Gastrocnemius medialis (tissue), 4 donors: ENCODE measurements around the gene GNG7. TPM values are rescaled to one million over a fixed set of nuclear protein-coding genes. Genes with fewer than 3 reads are reported as not detected.
"Not testable (repeated sequence)": the region's sequence is repeated elsewhere in the genome, so short reads cannot be mapped to it uniquely, and the experiment has no call there.

Experiments
- ATAC-seq, 2 donors: fragments of 150-250 bp; one replicate each; pipeline ENCODE4 v1.9.1; 2016
- DNase-seq, 2 donors: peaks; one replicate each; pipeline ENCODE4 v3.0.0-alpha.2; 2019
- H3K27ac ChIP-seq, 4 donors: fragments of 200-600 bp; sonication (generic); 1 replicate in 1 of 4; 2 replicates in 3 of 4; pipeline ENCODE4 v1.5.1; 2016 to 2018; ENCODE audit warnings: mild to moderate bottlenecking in 2 of 4, moderate library complexity in 1 of 4
- H3K27me3 ChIP-seq, 3 donors: fragments of 200-600 bp; sonication (generic) in 2 of 3; 1 replicate in 1 of 3; 2 replicates in 2 of 3; pipeline versions ENCODE4 v1.5.1 to v1.6.0; 2016 to 2019; ENCODE audit warnings: mild to moderate bottlenecking in 1 of 3, moderate library complexity in 1 of 3
- H3K36me3 ChIP-seq, 2 donors: fragments of 200-600 bp; sonication (generic) in 1 of 2; one replicate each; pipeline ENCODE4 v1.5.1; 2017 to 2018
- H3K4me1 ChIP-seq, 2 donors: fragments of 200-600 bp; sonication (generic) in 1 of 2; one replicate each; pipeline ENCODE4 v1.5.1; 2016 to 2017; ENCODE audit warnings: mild to moderate bottlenecking in 2 of 2
- H3K4me3 ChIP-seq, 4 donors: fragments of 200-600 bp; sonication (generic) in 3 of 4; 1 replicate in 1 of 4; 2 replicates in 3 of 4; pipeline ENCODE4 v1.5.1; 2016 to 2019; ENCODE audit warnings: mild to moderate bottlenecking in 2 of 4
- H3K9me3 ChIP-seq, 3 donors: fragments of 200-600 bp; sonication (generic) in 2 of 3; 1 replicate in 1 of 3; 2 replicates in 2 of 3; pipeline ENCODE4 v1.5.1; 2016 to 2019
- POLR2A ChIP-seq, 2 donors: fragments of 450-650 bp; IDR thresholded peaks; one replicate each; pipeline ENCODE4 v1.6.1; 2017; ENCODE audit warnings: antibody characterized with exemption in 2 of 2, mild to moderate bottlenecking in 2 of 2, moderate library complexity in 2 of 2
- in situ Hi-C, 4 donors: fragments of 200-750 bp; cut with MboI; loops; one replicate each; pipeline versions ENCODE4 v1.15.0 to v1.8.0; 2017; ENCODE audit warnings: low sequenced_read_pairs in 4 of 4
- intact Hi-C: fragments of 100-400 bp; cut with DNase I; formaldehyde crosslinking; loops from one replicate; pipeline ENCODE4 v1.15.1; 2023; ENCODE audit warnings: low total_unique reads
- total RNA-seq, 4 donors: library from RNA; depleted of rRNA; stranded (reverse); fragments of >200 nt; gene quantifications; one replicate each; pipeline versions ENCODE4 v1.1.0 to v1.2.3, GENCODE V29; 2016
- TF ChIP-seq, protein P1 (sequence below), 5 experiments: fragments of 450-650 bp in 3 of 5; fragments of 200-600 bp in 2 of 5; sonication (generic) in 2 of 5; IDR thresholded peaks in 4 of 5; conservative IDR thresholded peaks in 1 of 5; 1 replicate in 4 of 5; 2 replicates in 1 of 5; pipeline ENCODE4 v1.5.1; 2016 to 2019; ENCODE audit warnings: antibody characterized with exemption in 5 of 5, mild to moderate bottlenecking in 3 of 5, moderate library complexity in 3 of 5

The GNG7 gene
- total RNA-seq, 4 donors from 2014 or later: 0.46 to 1.1 (median 0.62) TPM

DNA sequence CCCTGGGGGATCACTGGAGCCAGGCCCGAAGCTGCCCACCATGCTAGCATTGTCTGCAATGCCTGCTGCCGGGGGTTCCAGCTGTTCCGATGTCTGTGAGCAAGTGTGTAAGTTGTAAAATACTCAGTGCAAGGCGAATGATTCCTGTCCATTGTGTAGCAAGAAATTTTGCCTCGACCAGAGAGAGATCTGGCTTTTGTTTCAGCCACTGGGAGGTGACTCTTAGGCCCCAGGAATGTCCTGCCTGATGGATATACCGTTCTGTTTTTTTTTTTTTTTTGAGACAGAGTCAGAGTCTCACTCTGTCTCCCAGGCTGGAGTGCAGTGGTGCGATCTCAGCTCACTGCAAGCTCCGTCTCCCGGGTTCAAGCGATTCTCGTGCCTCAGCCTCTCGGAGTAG lies 233.9 kb downstream of the GNG7 start:
- no peak overlapping the region for H3K4me3 ChIP-seq
- H3K36me3 ChIP-seq: no peaks in the 10 kb centered on the region
- no peaks in the 10 kb centered on the region for H3K27me3 ChIP-seq
- H3K4me1 ChIP-seq: no peaks in the 10 kb centered on the region
- H3K27ac ChIP-seq: no peak overlapping the region
- H3K9me3 ChIP-seq: no peaks in the 10 kb centered on the region
- TF ChIP-seq POLR2A (IDR thresholded peaks at IDR 0.05): no peak
- TF ChIP-seq, protein P1, sequence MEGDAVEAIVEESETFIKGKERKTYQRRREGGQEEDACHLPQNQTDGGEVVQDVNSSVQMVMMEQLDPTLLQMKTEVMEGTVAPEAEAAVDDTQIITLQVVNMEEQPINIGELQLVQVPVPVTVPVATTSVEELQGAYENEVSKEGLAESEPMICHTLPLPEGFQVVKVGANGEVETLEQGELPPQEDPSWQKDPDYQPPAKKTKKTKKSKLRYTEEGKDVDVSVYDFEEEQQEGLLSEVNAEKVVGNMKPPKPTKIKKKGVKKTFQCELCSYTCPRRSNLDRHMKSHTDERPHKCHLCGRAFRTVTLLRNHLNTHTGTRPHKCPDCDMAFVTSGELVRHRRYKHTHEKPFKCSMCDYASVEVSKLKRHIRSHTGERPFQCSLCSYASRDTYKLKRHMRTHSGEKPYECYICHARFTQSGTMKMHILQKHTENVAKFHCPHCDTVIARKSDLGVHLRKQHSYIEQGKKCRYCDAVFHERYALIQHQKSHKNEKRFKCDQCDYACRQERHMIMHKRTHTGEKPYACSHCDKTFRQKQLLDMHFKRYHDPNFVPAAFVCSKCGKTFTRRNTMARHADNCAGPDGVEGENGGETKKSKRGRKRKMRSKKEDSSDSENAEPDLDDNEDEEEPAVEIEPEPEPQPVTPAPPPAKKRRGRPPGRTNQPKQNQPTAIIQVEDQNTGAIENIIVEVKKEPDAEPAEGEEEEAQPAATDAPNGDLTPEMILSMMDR (IDR thresholded peaks at IDR 0.05 in 4 of 5, conservative IDR thresholded peaks at IDR 0.05 in 1 of 5): no peak
- in situ Hi-C loops (loop anchor here in 2 of 4 donors (10.0 kb wide), 2 partner anchors 116 to 146 kb away; no protein-coding TSS in a partner anchor), intact Hi-C loops (no loop called here)
- DNase-seq (no peak), ATAC-seq (no peak)

- DNase-seq: no peak
- in situ Hi-C loops: loop anchor here in 2 of 4 donors (10.0 kb wide), 2 partner anchors 120 to 150 kb away; no protein-coding TSS in a partner anchor
- Histone ChIP-seq H3K36me3 (no peaks in the 10 kb centered on the region), H3K27ac (no peak overlapping the region), H3K9me3 (no peaks in the 10 kb centered on the region), H3K4me3 (no peak overlapping the region), H3K27me3 (no peaks in the 10 kb centered on the region), H3K4me1 (peaks cover 0 to 16% of the 10 kb centered on the region in 2 donors)
- TF ChIP-seq, protein P1 (IDR thresholded peaks at IDR 0.05 in 4 of 5, conservative IDR thresholded peaks at IDR 0.05 in 1 of 5): no peak
- TF ChIP-seq POLR2A (IDR thresholded peaks at IDR 0.05): no peak
- intact Hi-C loops: no loop called here
- ATAC-seq: no peak
Measured at GRCh38 chr19:2464389-2464788, 238.1 kb downstream of the GNG7 start.

DNA sequence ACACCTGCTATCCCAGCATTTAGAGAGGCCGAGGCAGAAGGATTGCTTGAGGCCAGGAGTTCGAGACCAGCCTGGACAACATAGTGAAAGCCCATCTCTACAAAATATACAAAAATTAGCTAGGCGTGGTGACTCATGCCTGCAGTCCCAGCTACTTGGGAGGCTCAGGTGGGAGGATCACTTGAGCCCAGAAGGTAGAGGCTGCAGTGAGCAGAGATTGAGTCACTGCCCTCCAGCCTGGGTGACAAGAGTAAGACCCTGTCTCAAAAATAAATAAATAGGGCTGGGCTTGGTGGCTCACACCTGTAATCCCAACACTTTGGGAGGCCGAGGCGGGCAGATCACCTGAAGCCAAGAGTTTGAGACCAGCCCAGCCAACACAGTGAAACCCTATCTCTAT lies 238.8 kb downstream of the GNG7 start:
- ATAC-seq, intact Hi-C loops: not testable (repeated sequence)
- in situ Hi-C loops: loop anchor here in 2 of 4 donors (10.0 kb wide), 2 partner anchors 121 to 151 kb away; no protein-coding TSS in a partner anchor

DNA sequence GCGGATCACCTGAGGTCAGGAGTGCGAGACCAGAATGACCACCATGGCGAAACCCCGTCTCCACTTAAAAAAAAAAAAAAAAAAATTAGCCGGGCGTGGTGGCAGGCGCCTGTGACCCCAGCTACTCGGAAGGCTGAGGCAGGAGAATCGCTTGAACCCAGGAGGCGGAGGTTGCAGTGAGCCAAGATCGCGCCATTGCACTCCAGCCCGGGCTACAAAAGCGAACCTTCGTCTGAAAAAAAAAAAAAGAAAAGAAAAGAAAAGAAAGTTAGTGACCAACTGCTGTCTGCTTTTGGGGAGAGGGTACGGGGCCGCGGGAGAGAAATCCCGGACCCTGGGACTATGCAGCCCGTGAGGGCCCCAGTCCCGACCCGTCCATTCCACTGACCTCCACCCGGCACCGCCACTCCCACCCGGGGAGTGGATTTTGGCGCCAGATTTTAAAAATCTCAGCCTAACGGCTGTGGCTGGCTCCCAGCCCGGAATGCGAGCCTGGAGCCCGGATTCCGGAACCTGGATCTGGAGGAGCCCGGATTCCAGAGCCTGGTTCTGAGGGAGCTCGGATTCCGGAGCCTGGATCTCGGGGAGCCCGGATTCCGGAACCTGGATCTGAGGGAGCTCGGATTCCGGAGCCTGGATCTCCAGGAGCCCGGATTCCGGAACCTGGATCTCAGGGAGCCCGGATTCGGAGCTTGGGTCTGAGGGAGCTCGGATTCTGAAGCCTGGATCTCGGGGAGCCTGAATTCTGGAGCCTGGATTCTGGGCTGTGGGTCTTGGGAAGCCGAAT lies 239.7 kb downstream of the GNG7 start:
- H3K4me3 ChIP-seq: peak overlapping the region; percentile 57 to 86 (median 68)

More for the DNA sequence above, 238.8 kb downstream of the GNG7 start:
- not testable (repeated sequence) for H3K36me3 ChIP-seq, H3K9me3 ChIP-seq, H3K27me3 ChIP-seq, DNase-seq, H3K4me3 ChIP-seq
- Histone ChIP-seq H3K4me1 (peaks cover 0 to 16% of the 10 kb centered on the region in 2 donors), H3K27ac (peak overlapping the region in 1 of 4 donors; percentile 11)

More for the DNA sequence above, 239.7 kb downstream of the GNG7 start:
- Histone ChIP-seq H3K27me3 (no peaks in the 10 kb centered on the region), H3K4me1 (peaks cover 0 to 16% of the 10 kb centered on the region in 2 donors), H3K9me3 (no peaks in the 10 kb centered on the region), H3K27ac (peak overlapping the region; percentile 11 to 38 (median 32)), H3K36me3 (no peaks in the 10 kb centered on the region)
- in situ Hi-C loops (loop anchor here in 2 of 4 donors (10.0 kb wide), 2 partner anchors 122 to 152 kb away; no protein-coding TSS in a partner anchor), intact Hi-C loops (no loop called here)
- ATAC-seq (peak; percentile 76 to 81), DNase-seq (peak; percentile 38 to 71)
- TF ChIP-seq, protein P1 (IDR thresholded peaks at IDR 0.05 in 4 of 5, conservative IDR thresholded peaks at IDR 0.05 in 1 of 5): no peak
- TF ChIP-seq POLR2A (IDR thresholded peaks at IDR 0.05): no peak
